H9 (cell line): ENCODE results near the gene ZNF79. TPM values are rescaled to one million over a fixed set of nuclear protein-coding genes. Genes with fewer than 3 reads are reported as not detected.

Experiments
- DNase-seq: peaks from one replicate; pipeline ENCODE4 v3.0.0-alpha.2; 2017
- H2AFZ ChIP-seq: one replicate; pipeline ENCODE4 v1.6.1; 2013; ENCODE audit warnings: mild to moderate bottlenecking, low read length, control low read depth, moderate library complexity
- H2AK5ac ChIP-seq: 2 replicates; pipeline ENCODE4 v1.6.1; 2013; ENCODE audit warnings: low read length, control low read depth, mixed read lengths; ENCODE audit not compliant: insufficient read length
- H2BK120ac ChIP-seq: one replicate; pipeline ENCODE4 v1.6.1; 2013; ENCODE audit warnings: low read depth, mild to moderate bottlenecking, low read length, control low read depth, inconsistent platforms; ENCODE audit not compliant: poor library complexity, severe bottlenecking
- H2BK12ac ChIP-seq: 2 replicates; pipeline ENCODE4 v1.6.1; 2013; ENCODE audit warnings: low read length, control low read depth, mixed read lengths, low read depth; ENCODE audit not compliant: insufficient read length
- H2BK15ac ChIP-seq: 2 replicates; pipeline ENCODE4 v1.6.1; 2013; ENCODE audit warnings: low read depth, low read length, control low read depth
- H2BK20ac ChIP-seq: one replicate; pipeline ENCODE4 v1.6.1; 2013; ENCODE audit warnings: low read depth, mild to moderate bottlenecking, low read length, control low read depth, inconsistent platforms; ENCODE audit not compliant: poor library complexity, severe bottlenecking
- H2BK5ac ChIP-seq: 2 replicates; pipeline ENCODE4 v1.6.1; 2013; ENCODE audit warnings: low read length, control low read depth, mixed read lengths; ENCODE audit not compliant: insufficient read length
- H3K14ac ChIP-seq: 2 replicates; pipeline ENCODE4 v1.6.1; 2013; ENCODE audit warnings: low read length, control low read depth; ENCODE audit not compliant: insufficient read depth
- H3K18ac ChIP-seq: 2 replicates; pipeline ENCODE4 v1.6.1; 2013; ENCODE audit warnings: low read depth, mild to moderate bottlenecking, mixed read lengths, low read length, control low read depth; ENCODE audit not compliant: insufficient read length
- H3K23ac ChIP-seq: 2 replicates; pipeline ENCODE4 v1.6.1; 2013; ENCODE audit warnings: low read length, control low read depth, mixed read lengths, low read depth; ENCODE audit not compliant: insufficient read length
- H3K23me2 ChIP-seq: 2 replicates; pipeline ENCODE4 v1.6.1; 2013; ENCODE audit warnings: low read depth, mild to moderate bottlenecking, mixed read lengths, low read length, control low read depth; ENCODE audit not compliant: insufficient read length, poor library complexity, severe bottlenecking
- H3K27ac ChIP-seq: 2 replicates; pipeline ENCODE4 v1.5.1; 2013; ENCODE audit warnings: low read length, control low read depth, mixed read lengths, low read depth; ENCODE audit not compliant: insufficient read length
- H3K27me3 ChIP-seq: 2 replicates; pipeline ENCODE4 v1.6.1; 2013; ENCODE audit warnings: low read length, control low read depth, inconsistent platforms; ENCODE audit not compliant: insufficient read depth
- H3K4ac ChIP-seq: 2 replicates; pipeline ENCODE4 v1.6.1; 2013; ENCODE audit warnings: low read depth, mild to moderate bottlenecking, control low read depth, inconsistent platforms, low read length, moderate library complexity
- H3K4me1 ChIP-seq: 2 replicates; pipeline ENCODE4 v1.6.1; 2013; ENCODE audit warnings: low read length, control low read depth, inconsistent platforms; ENCODE audit not compliant: insufficient read depth
- H3K4me2 ChIP-seq: 2 replicates; pipeline ENCODE4 v1.6.1; 2013; ENCODE audit warnings: low read length, control low read depth, mixed read lengths; ENCODE audit not compliant: insufficient read length, insufficient read depth
- H3K56ac ChIP-seq: 2 replicates; pipeline ENCODE4 v1.6.1; 2013; ENCODE audit warnings: low read depth, mild to moderate bottlenecking, mixed read lengths, low read length, control low read depth; ENCODE audit not compliant: insufficient read length
- H3K79me1 ChIP-seq: 2 replicates; pipeline ENCODE4 v1.6.1; 2013; ENCODE audit warnings: low read depth, mild to moderate bottlenecking, moderate library complexity, low read length, control low read depth, inconsistent platforms; ENCODE audit not compliant: insufficient read depth, poor library complexity, severe bottlenecking
- H3K79me2 ChIP-seq: 2 replicates; pipeline ENCODE4 v1.6.1; 2013; ENCODE audit warnings: low read length, control low read depth, inconsistent platforms; ENCODE audit not compliant: insufficient read depth
- H3K9ac ChIP-seq: 2 replicates; pipeline ENCODE4 v1.6.1; 2013; ENCODE audit warnings: low read length, control low read depth, mixed read lengths; ENCODE audit not compliant: insufficient read length; ENCODE audit errors: extremely low read depth
- H3K9me3 ChIP-seq: one replicate; pipeline ENCODE4 v1.6.1; 2013; ENCODE audit warnings: low read depth, low read length, inconsistent platforms; ENCODE audit not compliant: control insufficient read depth
- H3T11ph ChIP-seq: one replicate; pipeline ENCODE4 v1.6.1; 2013; ENCODE audit warnings: mild to moderate bottlenecking, low read length, control low read depth, inconsistent platforms
- H4K20me1 ChIP-seq: one replicate; pipeline ENCODE4 v1.6.1; 2013; ENCODE audit not compliant: control insufficient read depth, insufficient read length, insufficient read depth
- H4K5ac ChIP-seq: 2 replicates; pipeline ENCODE4 v1.6.1; 2013; ENCODE audit warnings: low read depth, mild to moderate bottlenecking, mixed read lengths, low read length, control low read depth; ENCODE audit not compliant: insufficient read length
- H4K8ac ChIP-seq: replicated peaks from 2 replicates; pipeline ENCODE4 v1.6.1; 2013; ENCODE audit warnings: low read length, control low read depth, mixed read lengths, low read depth; ENCODE audit not compliant: insufficient read length
- H4K91ac ChIP-seq: 2 replicates; pipeline ENCODE4 v1.6.1; 2013; ENCODE audit warnings: low read depth, mild to moderate bottlenecking, moderate library complexity, mixed read lengths, low read length, control low read depth; ENCODE audit not compliant: insufficient read length
- H3K27ac Mint-ChIP-seq, 3 experiments: 2 replicates in 2 of 3; 3 replicates in 1 of 3; pipeline ENCODE4 v1.8.0; 2020 to 2021; ENCODE audit warnings: mixed read lengths in 3 of 3, mild to moderate bottlenecking in 1 of 3, moderate library complexity in 1 of 3
- H3K27me3 Mint-ChIP-seq: 2 replicates; pipeline ENCODE4 v1.8.0; 2021; ENCODE audit warnings: low read depth, mild to moderate bottlenecking, moderate library complexity, mixed read lengths
- H3K36me3 Mint-ChIP-seq, 3 experiments: 2 replicates in 2 of 3; 3 replicates in 1 of 3; pipeline ENCODE4 v1.8.0; 2020 to 2021; ENCODE audit warnings: low read depth in 3 of 3, mixed read lengths in 3 of 3; ENCODE audit not compliant: insufficient read depth in 1 of 3
- H3K4me1 Mint-ChIP-seq, 2 experiments: 2 replicates each; pipeline ENCODE4 v1.8.0; 2020; ENCODE audit warnings: mixed read lengths in 2 of 2
- H3K4me3 Mint-ChIP-seq, 2 experiments: 2 replicates in 1 of 2; 3 replicates in 1 of 2; pipeline ENCODE4 v1.8.0; 2020 to 2021; ENCODE audit warnings: mild to moderate bottlenecking in 2 of 2, mixed read lengths in 2 of 2, moderate library complexity in 1 of 2
- H3K9me3 Mint-ChIP-seq, 2 experiments: 2 replicates in 1 of 2; 3 replicates in 1 of 2; pipeline ENCODE4 v1.8.0; 2020; ENCODE audit warnings: mild to moderate bottlenecking in 2 of 2, mixed read lengths in 2 of 2, moderate library complexity in 1 of 2
- WGBS: extraction: QIAGEN DNeasy Blood & Tissue Kit; methylation state at CpG from one replicate; pipeline ENCODE4 v1.1.7; 2013; ENCODE audit warnings: missing lambda C conversion rate, low lambda C conversion rate, mixed read lengths; ENCODE audit not compliant: insufficient read length; ENCODE audit errors: extremely low coverage; 5-methylcytosine and 5-hydroxymethylcytosine counted together
- total RNA-seq: library from RNA; stranded (reverse); gene quantifications from 2 replicates; pipeline ENCODE4 v1.2.1, GENCODE V29; 2021
- TF ChIP-seq, protein P1 (sequence below): fragments of 200-600 bp; sonication (generic); conservative IDR thresholded peaks from 3 replicates; pipeline ENCODE4 v1.8.0; 2021; ENCODE audit warnings: antibody characterized with exemption, mild to moderate bottlenecking

ZNF79 gene
- total RNA-seq, 1 experiment from 2014 or later, result 11.5 TPM

DNA sequence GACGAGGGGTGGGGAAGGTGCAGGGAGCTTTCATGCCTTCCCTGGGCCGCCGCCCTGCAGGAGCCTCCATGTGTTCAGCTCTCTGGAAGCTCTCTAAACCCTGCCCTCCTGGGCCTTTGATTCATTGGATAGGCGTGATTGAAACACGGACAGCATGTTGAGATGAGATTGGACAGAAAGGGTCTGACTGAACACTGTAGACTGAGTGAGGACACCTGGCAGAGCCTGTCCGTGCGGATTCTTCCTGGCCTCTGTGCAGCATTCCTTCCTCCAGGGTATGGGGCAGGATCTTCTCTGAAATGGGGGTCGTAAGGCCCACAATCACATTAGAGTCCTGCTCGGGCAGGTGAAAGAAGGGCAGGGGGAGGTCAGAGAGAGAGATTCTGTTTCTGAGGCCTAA is 14.2 kb downstream of the ZNF79 start:
- WGBS, result no CpG with 5 or more reads among the region's 9 CpGs
- Histone ChIP-seq H4K8ac (no peak overlapping the region), H3K9me3 (no peaks in the 10 kb centered on the region), H3K18ac (no peak overlapping the region), H3K4me1 (no peaks in the 10 kb centered on the region), H3K4me2 (no peak overlapping the region), H2BK5ac (no peak overlapping the region), H4K5ac (no peak overlapping the region), H3K4ac (no peak overlapping the region), H2BK15ac (no peak overlapping the region), H4K91ac (no peak overlapping the region), H3K23me2 (no peaks in the 10 kb centered on the region), H3T11ph (no peak overlapping the region), H3K14ac (no peak overlapping the region), H3K27me3 (no peaks in the 10 kb centered on the region), H3K9ac (no peak overlapping the region), H3K79me1 (no peaks in the 10 kb centered on the region), H2BK120ac (no peak overlapping the region), H3K23ac (no peak overlapping the region), H4K20me1 (no peaks in the 10 kb centered on the region), H3K27ac (no peak overlapping the region), H2BK12ac (no peak overlapping the region), H3K56ac (no peak overlapping the region), H2AK5ac (no peak overlapping the region), H2BK20ac (no peak overlapping the region), H3K79me2 (no peaks in the 10 kb centered on the region), H2AFZ (no peak overlapping the region)
- peaks cover 45 to 90% (median 71%) of the 10 kb centered on the region in 3 experiments for H3K36me3 Mint-ChIP-seq
- DNase-seq, result no peak
- no peaks in the 10 kb centered on the region for H3K27me3 Mint-ChIP-seq
- H3K4me3 Mint-ChIP-seq, result no peak overlapping the region
- H3K27ac Mint-ChIP-seq, result no peak overlapping the region
- H3K9me3 Mint-ChIP-seq, result no peaks in the 10 kb centered on the region
- TF ChIP-seq, protein P1, sequence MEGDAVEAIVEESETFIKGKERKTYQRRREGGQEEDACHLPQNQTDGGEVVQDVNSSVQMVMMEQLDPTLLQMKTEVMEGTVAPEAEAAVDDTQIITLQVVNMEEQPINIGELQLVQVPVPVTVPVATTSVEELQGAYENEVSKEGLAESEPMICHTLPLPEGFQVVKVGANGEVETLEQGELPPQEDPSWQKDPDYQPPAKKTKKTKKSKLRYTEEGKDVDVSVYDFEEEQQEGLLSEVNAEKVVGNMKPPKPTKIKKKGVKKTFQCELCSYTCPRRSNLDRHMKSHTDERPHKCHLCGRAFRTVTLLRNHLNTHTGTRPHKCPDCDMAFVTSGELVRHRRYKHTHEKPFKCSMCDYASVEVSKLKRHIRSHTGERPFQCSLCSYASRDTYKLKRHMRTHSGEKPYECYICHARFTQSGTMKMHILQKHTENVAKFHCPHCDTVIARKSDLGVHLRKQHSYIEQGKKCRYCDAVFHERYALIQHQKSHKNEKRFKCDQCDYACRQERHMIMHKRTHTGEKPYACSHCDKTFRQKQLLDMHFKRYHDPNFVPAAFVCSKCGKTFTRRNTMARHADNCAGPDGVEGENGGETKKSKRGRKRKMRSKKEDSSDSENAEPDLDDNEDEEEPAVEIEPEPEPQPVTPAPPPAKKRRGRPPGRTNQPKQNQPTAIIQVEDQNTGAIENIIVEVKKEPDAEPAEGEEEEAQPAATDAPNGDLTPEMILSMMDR, result no peak
- no peaks in the 10 kb centered on the region for H3K4me1 Mint-ChIP-seq
